Upper lobe of left lung (tissue), 6 donors: Measurements from ENCODE around the gene DCTN3. TPM values are rescaled to one million over a fixed set of nuclear protein-coding genes. Genes with fewer than 3 reads are reported as not detected.

Source experiments
- ATAC-seq, 2 donors: fragments of 200-7000 bp; cut with Tn5 transposase; one replicate each; pipeline ENCODE4 v1.9.1; 2022; ENCODE audit warnings: mild to moderate bottlenecking in 2 of 2, moderate library complexity in 2 of 2; ENCODE audit not compliant: low FRiP score in 2 of 2
- DNase-seq, 2 donors: peaks; one replicate each; pipeline ENCODE4 v3.0.0-alpha.2; 2019 to 2020
- H3K27ac ChIP-seq, 4 donors: fragments of 200-600 bp; sonication (generic); one replicate each; pipeline ENCODE4 v1.5.1; 2016 to 2019
- H3K27me3 ChIP-seq, 4 donors: fragments of 200-600 bp; sonication (generic); one replicate each; pipeline ENCODE4 v1.5.1; 2017 to 2019
- H3K36me3 ChIP-seq, 4 donors: fragments of 200-600 bp; sonication (generic); one replicate each; pipeline ENCODE4 v1.5.1; 2016 to 2019
- H3K4me1 ChIP-seq, 4 donors: fragments of 200-600 bp; sonication (generic); one replicate each; pipeline ENCODE4 v1.5.1; 2018 to 2019
- H3K4me3 ChIP-seq, 4 donors: fragments of 200-600 bp; sonication (generic); one replicate each; pipeline ENCODE4 v1.5.1; 2017 to 2019; ENCODE audit warnings: mild to moderate bottlenecking in 2 of 4, moderate library complexity in 1 of 4
- H3K9me3 ChIP-seq, 4 donors: fragments of 200-600 bp; sonication (generic); one replicate each; pipeline ENCODE4 v1.5.1; 2018 to 2019
- EP300 ChIP-seq, 4 donors: sonication (generic); formaldehyde crosslinking; IDR thresholded peaks; one replicate each; pipeline ENCODE4 v1.5.1; 2017; ENCODE audit warnings: antibody characterized with exemption in 4 of 4, control low read depth in 2 of 4
- POLR2A ChIP-seq, 4 donors: fragments of 450-650 bp; IDR thresholded peaks; one replicate each; pipeline ENCODE4 v1.5.1; 2016 to 2017; ENCODE audit warnings: antibody characterized with exemption in 4 of 4, mild to moderate bottlenecking in 2 of 4
- POLR2AphosphoS5 ChIP-seq, 2 donors: sonication (generic); formaldehyde crosslinking; IDR thresholded peaks; one replicate each; pipeline ENCODE4 v1.5.1; 2017; ENCODE audit warnings: antibody characterized with exemption in 2 of 2
- WGBS, 2 donors: methylation state at CpG; one replicate each; pipeline ENCODE4 v1.1.5; 2017 to 2018; 5-methylcytosine and 5-hydroxymethylcytosine counted together
- total RNA-seq, 6 donors: library from RNA; depleted of rRNA in 4 of 6; stranded (reverse); fragments of >200 nt in 4 of 6; gene quantifications; one replicate each; pipeline versions ENCODE4 v1.1.0 to v1.2.1, GENCODE V29; 2016 to 2021
- TF ChIP-seq, protein P1 (sequence below), 6 experiments: fragments of 450-650 bp in 4 of 6; fragments of 200-600 bp in 2 of 6; sonication (generic) in 2 of 6; IDR thresholded peaks; one replicate each; pipeline ENCODE4 v1.5.1; 2016 to 2019; ENCODE audit warnings: antibody characterized with exemption in 6 of 6
- donor health status: DM: no; HTN: no; CAD: no; lungs with moderate emphysema.
- donor health status: DM: no; HTN: yes; CAD: no; lungs with severe emphysema.

DCTN3 gene
- total RNA-seq, 6 donors from 2014 or later: 26.2 to 92.6 (median 68.1) TPM

- Histone ChIP-seq H3K27me3 (peaks cover 0 to 30% (median 15%) of the 10 kb centered on the region in 4 donors), H3K36me3 (no peaks in the 10 kb centered on the region), H3K9me3 (no peaks in the 10 kb centered on the region), H3K4me1 (peaks cover 9 to 21% (median 11%) of the 10 kb centered on the region in 4 donors), H3K27ac (no peak overlapping the region), H3K4me3 (no peak overlapping the region)
- ATAC-seq: no peak
- WGBS, 2 donors: 83 to 90% methylated on average over 2 to 3 of the region's 3 CpGs
- TF ChIP-seq, protein P1, sequence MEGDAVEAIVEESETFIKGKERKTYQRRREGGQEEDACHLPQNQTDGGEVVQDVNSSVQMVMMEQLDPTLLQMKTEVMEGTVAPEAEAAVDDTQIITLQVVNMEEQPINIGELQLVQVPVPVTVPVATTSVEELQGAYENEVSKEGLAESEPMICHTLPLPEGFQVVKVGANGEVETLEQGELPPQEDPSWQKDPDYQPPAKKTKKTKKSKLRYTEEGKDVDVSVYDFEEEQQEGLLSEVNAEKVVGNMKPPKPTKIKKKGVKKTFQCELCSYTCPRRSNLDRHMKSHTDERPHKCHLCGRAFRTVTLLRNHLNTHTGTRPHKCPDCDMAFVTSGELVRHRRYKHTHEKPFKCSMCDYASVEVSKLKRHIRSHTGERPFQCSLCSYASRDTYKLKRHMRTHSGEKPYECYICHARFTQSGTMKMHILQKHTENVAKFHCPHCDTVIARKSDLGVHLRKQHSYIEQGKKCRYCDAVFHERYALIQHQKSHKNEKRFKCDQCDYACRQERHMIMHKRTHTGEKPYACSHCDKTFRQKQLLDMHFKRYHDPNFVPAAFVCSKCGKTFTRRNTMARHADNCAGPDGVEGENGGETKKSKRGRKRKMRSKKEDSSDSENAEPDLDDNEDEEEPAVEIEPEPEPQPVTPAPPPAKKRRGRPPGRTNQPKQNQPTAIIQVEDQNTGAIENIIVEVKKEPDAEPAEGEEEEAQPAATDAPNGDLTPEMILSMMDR (IDR thresholded peaks at IDR 0.05): no peak
- TF ChIP-seq POLR2A (IDR thresholded peaks at IDR 0.05): no peak
- no peak for TF ChIP-seq POLR2AphosphoS5 (IDR thresholded peaks at IDR 0.05)
- TF ChIP-seq EP300 (IDR thresholded peaks at IDR 0.05): no peak
- no peak for DNase-seq
Measured at GRCh38 chr9:34581318-34581717, 39.0 kb downstream of the DCTN3 start.

DNA sequence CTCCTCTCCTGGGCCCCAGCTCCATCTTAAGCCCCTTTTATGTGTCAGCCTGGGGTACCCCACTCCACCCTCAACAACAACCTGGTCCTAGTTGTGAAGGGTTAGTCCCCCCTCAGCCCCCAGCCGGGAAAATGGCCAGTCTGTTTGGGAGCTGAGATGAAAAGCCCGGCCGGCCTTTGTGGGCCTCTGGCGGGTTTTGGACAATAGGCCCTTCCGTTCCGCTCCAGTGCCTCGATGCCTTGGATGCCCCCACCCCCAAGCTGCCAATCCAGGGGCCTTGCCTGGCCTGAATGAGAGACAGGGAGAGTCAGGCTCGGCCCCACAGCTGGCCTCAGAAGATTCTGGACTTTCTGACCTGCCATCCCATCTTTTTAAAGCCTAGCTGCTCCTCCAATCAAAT is 39.9 kb downstream of the DCTN3 start:
- peaks cover 9 to 21% (median 11%) of the 10 kb centered on the region in 4 donors for H3K4me1 ChIP-seq
- no peaks in the 10 kb centered on the region for H3K36me3 ChIP-seq
- no peak for DNase-seq
- ATAC-seq: no peak
- WGBS, 2 donors: 66 to 74% methylated on average over 4 to 8 of the region's 8 CpGs
- H3K4me3 ChIP-seq: no peak overlapping the region
- H3K9me3 ChIP-seq: no peaks in the 10 kb centered on the region
- H3K27me3 ChIP-seq: peaks cover 0 to 25% (median 15%) of the 10 kb centered on the region in 4 donors
- H3K27ac ChIP-seq: no peak overlapping the region
- no peak for TF ChIP-seq EP300 (IDR thresholded peaks at IDR 0.05)
- no peak for TF ChIP-seq POLR2A (IDR thresholded peaks at IDR 0.05)
- no peak for TF ChIP-seq POLR2AphosphoS5 (IDR thresholded peaks at IDR 0.05)
- TF ChIP-seq, protein P1 (IDR thresholded peaks at IDR 0.05): no peak

DNA sequence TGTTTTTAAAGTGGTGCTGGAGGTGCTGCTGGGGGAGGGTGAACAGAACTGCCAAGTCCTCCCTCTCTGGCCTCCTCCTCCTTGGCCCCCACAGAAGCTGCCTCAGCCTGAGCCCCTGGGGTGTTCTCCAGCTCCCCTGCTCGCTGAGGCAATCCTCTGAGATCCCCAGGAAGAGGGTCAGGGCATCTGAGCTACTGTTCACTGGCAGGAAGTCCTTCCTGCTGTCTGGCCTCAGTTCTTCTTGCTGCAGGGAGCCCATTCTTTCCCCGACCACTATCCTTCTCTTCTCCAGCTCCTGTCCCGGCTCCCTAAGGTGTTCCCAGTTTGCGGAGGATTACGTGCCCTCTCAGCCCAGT is 40.5 kb downstream of the DCTN3 start:
- Histone ChIP-seq H3K27me3 (peaks cover 0 to 26% (median 15%) of the 10 kb centered on the region in 4 donors), H3K27ac (no peak overlapping the region), H3K9me3 (no peaks in the 10 kb centered on the region), H3K4me3 (no peak overlapping the region), H3K36me3 (no peaks in the 10 kb centered on the region), H3K4me1 (peaks cover 9 to 21% (median 11%) of the 10 kb centered on the region in 4 donors)
- no peak for TF ChIP-seq EP300 (IDR thresholded peaks at IDR 0.05)
- no peak for TF ChIP-seq POLR2AphosphoS5 (IDR thresholded peaks at IDR 0.05)
- TF ChIP-seq, protein P1 (IDR thresholded peaks at IDR 0.05): no peak
- no peak for TF ChIP-seq POLR2A (IDR thresholded peaks at IDR 0.05)
- DNase-seq (no peak), ATAC-seq (no peak)
- 74 to 77% methylated on average over 5 of the region's 5 CpGs for WGBS, 2 donors

GRCh38 chr9:34579104-34579807 is 41.0 kb downstream of the DCTN3 start:
- peaks cover 0 to 27% (median 15%) of the 10 kb centered on the region in 4 donors for H3K27me3 ChIP-seq
- no peaks in the 10 kb centered on the region for H3K9me3 ChIP-seq
- no peak overlapping the region for H3K4me3 ChIP-seq
- no peak for ATAC-seq
- DNase-seq: no peak
- TF ChIP-seq, protein P1 (IDR thresholded peaks at IDR 0.05): no peak
- TF ChIP-seq POLR2AphosphoS5 (IDR thresholded peaks at IDR 0.05): no peak
- no peak overlapping the region for H3K27ac ChIP-seq
- peaks cover 9 to 21% (median 11%) of the 10 kb centered on the region in 4 donors for H3K4me1 ChIP-seq
- H3K36me3 ChIP-seq: no peaks in the 10 kb centered on the region
- WGBS, 2 donors: 8 to 17% methylated on average over 13 to 15 of the region's 17 CpGs
